GM18861 (cell line): ENCODE data around the gene GATB.

Source experiments
- ATAC-seq: cut with Tn5 transposase; IDR thresholded peaks from one replicate; pipeline ENCODE4 v1.9.1; 2021; ENCODE audit not compliant: unreplicated experiment

GATB gene

DNA sequence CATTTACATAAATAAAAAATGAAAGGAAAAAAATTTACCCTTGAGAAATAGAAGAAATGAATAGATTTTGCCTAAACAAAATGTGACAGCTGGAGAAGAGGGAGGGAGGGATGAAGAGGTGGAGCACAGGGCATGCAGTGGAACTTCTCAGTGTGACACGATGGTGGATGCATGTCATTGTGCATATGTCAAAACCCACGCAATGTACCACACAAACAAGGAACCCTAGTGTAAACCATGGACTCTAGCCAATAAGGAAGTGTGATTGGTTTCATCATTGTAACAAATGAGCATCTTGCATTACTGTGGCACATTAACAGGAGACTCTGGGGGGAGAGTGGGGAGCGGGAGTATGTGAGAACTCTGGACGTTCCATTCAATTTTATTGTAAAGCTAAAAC lies 58.6 kb downstream of the GATB start:
- ATAC-seq, result no peak

- no peak for ATAC-seq
Observed at GRCh38 chr4:151700566-151701316, 60.1 kb downstream of the GATB start.

DNA sequence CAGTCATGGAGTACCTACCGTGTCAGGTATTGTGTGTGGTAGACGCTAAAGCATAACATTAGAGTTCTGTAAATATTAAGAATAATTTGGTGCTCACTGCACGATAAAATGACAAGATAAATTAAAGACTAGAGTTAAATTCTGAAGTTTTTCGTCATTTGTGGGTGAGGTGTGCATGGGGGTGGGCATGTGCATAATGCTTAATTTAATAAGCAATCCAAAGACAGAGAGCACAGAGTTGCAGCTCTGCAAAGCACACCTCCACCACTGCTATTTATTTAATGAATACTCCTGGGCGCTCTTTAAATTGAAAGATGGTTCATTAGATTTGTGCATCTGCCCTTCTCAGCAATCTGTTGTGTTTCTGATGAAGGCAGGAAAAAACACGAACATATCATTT lies 62.6 kb downstream of the GATB start:
- no peak for ATAC-seq

- ATAC-seq, result no peak
Observed at GRCh38 chr4:151694961-151695720, 65.7 kb downstream of the GATB start.

DNA sequence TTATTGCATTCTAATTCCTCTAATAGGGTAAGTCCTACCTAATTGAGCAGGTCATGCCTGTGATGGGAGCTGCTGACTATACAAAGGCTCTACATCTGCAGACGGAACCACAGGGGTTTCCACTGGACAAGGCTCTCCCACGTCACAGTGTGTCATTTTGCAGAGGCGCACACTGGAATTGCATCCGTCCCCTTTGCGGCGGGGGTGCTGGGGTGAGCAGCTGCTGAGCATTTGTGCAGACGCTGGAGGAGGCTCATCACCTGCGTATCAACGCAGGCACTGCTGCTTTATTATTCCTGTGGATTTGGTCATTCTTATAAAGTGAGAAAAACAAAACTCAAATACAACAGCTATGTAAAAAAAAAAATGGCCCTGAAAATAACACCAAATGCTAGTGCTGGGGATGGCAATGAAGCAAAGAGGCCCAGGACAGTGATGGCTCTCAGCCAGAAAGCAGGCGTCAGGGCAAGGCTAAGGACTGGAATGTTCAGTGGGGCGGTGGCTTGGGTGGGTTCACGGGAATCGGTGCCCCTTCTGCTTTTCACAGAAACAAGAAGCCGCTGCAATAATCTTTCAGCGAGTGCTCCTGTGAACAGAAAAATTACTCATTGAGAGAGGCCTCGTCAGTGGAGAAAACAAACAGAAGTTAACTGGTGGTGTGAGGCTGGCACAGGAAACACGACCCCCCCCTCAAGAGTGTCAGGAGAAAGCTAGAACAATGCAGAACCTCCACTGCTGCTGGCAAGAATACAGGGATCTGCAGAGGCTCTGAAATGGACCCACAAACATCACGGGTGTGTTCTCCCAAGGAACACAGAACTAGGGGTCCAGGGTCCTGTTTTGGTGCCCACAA lies 67.8 kb downstream of the GATB start:
- ATAC-seq, result no peak

- ATAC-seq, result no peak
Observed at GRCh38 chr4:151692443-151692782, 68.4 kb downstream of the GATB start.

DNA sequence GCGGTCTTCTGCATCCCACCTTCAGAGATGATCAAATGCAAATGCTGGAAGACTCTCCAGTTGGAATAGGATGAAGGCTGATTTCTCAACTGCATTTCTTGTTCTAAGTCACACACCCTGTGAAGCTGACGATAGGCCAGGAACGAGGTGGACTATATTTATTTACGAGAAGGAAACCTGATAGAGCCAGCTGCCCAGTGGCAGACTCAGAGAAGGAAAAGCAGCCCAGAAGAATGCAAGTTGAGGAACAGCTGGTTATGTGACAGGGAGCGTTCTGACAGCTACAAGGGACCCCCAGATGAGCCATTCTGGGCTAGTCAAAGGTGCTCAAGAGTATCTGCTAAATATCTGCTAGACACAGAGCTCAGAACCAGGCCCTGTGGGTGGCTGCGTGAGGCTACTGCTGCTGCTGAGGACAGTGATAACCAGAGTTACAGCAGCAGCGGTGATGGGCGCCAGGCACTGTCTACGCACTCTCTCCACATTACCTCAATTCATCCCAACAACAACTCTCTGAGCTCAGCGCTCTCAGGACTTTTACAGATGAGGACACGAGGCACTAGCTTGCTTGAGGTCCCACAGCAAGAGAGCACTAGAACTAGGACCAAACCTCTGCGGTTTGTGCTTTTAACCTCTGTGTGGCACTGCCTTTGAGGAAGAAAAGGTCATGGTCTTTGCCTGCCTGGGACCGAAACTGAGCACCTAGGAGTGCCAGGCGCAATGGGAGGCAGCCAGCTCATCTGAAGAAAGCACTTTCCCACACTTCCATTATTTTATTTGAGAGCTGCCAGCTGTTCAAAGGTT lies 69.0 kb downstream of the GATB start:
- no peak for ATAC-seq

GRCh38 chr4:151690876-151691275 lies 69.9 kb downstream of the GATB start:
- ATAC-seq, result no peak

DNA sequence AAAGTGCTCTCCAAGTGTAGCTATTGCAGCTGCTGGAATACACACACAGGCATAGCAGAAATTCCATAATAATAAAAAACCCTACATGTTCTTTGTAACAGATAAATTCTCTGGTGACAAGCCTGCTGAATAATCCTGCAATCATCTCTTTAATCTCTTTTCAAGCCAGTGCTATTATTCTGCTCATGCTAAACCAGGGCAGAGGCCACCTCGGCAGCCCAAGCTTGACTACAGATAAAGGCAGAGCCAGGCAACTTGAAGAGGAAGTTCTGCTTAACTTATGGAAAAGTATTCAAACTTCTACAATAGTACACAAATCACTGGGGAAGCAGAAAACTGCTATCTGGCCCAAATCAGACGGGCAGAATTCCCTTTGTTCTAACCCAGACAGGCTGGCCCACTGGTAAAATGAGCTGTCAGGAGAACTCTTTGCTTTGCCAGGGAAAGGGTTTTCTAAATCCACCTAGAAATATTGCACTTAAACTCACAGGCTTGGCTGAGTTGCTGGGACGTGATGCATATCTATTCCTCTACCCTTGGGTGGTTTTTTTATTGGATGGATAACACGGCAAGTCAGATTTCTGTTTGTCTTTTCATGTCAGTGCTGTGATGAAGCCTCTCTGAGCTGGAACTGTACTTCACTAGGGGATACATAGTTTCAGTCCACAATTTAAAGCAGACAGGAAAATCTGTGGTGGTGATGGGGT lies 70.5 kb downstream of the GATB start:
- ATAC-seq, result no peak

GRCh38 chr4:151689211-151689991 lies 71.4 kb downstream of the GATB start:
- no peak for ATAC-seq

- ATAC-seq, result no peak
Observed at GRCh38 chr4:151688785-151689043, 72.1 kb downstream of the GATB start.

DNA sequence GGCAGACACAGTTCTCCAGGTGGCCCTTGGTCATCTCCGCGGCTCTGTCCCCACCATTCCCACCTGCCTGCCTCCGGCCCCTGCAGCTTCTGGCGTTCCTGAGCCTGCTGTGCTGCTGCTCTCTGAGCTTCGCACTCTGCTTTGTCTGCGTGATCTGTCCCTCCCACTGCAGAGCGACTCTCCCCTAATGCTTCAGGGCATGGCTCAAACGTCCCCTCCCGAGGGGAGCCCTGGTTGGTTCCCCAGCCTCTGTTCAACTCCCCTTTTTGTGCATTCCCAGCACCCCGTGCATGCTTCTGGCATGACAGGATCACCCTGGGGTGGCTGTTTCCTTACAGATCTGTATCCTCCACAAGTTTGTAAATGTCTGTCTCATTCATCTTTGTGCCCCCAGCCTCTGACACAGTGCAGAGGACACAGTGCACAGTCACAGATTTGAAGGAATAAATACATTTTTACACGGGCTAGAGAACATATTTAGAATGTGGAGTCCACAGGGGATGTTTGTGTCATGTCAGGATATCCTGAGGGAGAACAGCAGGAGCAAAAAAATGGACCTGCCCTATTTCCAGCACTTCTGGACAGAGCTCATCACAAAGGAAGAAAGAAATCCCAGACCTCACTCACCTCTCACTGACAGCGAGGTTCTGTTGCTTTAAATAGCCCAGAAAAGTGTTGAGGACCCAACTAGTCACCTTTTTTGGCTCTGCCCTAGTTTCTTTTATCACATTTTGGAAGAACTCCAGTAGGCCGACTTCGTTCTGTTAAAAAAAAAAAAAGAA lies 72.6 kb downstream of the GATB start:
- ATAC-seq, result no peak

GRCh38 chr4:151687021-151687640 lies 73.7 kb downstream of the GATB start:
- no peak for ATAC-seq

DNA sequence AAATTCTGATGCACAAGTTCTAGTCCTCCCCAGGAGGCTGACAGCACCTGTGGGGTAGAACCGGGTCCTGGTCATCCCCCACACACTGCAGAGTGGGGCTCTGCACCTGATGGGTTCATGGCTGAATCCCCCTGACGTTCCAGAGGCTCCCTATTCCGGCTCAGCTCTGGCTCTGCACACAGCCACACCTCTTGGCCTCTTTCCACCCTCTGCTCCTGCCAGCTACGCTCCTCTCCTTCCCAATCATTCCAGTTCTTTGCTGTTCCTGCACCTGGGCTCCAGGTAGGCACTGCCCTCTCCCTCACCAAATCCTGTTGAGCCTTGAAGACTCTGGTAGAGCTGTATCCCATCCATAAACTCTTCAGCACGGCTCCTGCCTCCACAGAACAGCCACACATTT lies 75.5 kb downstream of the GATB start:
- no peak for ATAC-seq

GRCh38 chr4:151681085-151681484 lies 79.7 kb downstream of the GATB start:
- ATAC-seq, result no peak

DNA sequence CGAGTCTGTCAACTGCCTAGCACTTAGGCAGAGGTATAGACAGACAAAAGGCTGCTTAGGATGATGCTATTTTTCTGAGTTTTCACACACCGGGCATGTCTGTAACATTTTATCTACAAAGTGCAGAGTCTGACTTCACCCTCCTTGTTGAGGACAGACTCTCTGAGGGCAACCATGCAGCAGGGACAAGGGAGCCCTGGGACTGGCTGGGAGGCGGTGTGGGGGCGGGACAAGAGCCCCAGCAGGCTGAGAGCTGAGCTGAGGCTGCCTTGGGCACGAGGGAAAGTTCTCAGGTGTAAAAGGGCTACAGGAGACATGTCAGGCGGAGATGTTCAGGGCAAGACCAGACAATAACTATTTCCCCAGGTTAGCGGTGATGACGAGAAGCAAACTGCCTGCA lies 81.6 kb downstream of the GATB start:
- no peak for ATAC-seq

GRCh38 chr4:151678048-151678872 lies 82.5 kb downstream of the GATB start:
- ATAC-seq, result no peak

DNA sequence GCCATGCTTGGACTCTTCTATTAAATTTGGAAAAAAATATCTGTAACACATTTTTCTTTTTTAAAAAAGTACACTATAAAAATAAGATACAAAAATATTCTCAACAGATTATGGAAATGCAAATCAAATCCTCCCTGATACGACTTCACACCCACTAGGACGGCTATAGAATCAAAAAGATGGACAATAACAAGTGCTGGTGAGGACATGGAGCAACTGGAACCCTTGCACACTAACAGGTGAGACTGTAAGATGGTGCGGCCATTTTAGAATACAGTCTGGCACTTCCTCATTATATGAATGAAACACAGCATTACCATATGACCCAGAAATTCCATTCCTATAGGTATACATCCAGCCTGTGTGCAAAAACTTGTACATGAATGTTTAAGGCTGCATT lies 83.6 kb downstream of the GATB start:
- ATAC-seq, result no peak
